GM18508 (cell line): ENCODE results near the gene MERTK.

Experiments used
- ATAC-seq: cut with Tn5 transposase; IDR thresholded peaks from one replicate; pipeline ENCODE4 v1.9.1; 2021; ENCODE audit warnings: moderate number of reproducible peaks; ENCODE audit not compliant: insufficient read depth, unreplicated experiment

MERTK gene

DNA sequence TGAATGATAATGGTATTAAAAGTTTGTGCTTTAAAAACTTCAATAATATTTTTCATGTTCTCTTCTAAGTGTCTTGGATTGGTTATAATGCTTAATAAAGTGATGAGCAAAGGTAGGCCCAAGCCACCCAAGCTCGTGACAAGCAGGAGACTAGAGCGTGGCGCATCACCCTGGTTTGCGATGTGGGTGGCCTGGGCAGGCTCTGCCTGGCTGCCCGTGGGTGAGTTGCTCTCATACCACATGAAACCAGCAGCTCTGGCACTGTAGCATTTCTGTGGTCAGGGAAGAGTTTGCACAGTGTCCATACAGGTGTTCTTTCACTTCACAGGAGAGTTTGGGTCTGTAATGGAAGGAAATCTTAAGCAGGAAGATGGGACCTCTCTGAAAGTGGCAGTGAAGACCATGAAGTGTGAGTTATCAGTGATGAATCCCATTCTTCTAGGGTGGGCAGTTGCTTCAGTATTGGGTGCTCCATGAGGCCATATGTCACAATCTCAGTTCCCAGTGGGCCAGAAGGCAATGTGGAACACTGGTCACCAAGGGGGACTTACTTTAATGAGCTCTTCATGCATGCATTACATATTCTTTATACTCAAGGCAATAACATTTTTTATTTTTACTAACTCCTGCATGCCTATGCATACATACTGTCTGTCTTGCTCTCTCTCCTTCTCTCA, 105.3 kb downstream of the MERTK start:
- ATAC-seq: no peak

DNA sequence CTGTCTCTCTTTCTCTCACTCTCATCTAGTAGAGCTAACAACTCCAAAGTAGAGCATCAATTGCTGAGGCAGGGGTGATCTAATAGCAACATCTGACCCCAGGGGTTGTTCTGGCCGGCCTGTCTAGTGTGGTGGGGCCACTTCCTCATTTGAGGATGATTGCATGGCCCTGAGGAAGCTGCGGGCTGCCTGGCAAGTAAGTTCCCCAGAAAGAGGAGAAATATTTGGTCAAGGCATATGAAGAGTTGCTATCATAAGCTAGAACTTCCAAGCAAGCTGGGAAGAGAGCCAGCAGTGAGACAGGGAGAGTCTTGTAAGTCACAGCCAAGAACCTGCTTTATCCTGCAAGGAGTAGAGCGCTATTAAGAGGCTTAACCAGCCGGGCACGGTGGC, 105.8 kb downstream of the MERTK start:
- no peak for ATAC-seq

GRCh38 chr2:112005406-112006075, 107.1 kb downstream of the MERTK start:
- no peak for ATAC-seq

- ATAC-seq: no peak
Measured at GRCh38 chr2:112006076-112006410, 107.6 kb downstream of the MERTK start.

GRCh38 chr2:112007493-112007892, 109.1 kb downstream of the MERTK start:
- ATAC-seq: no peak

GRCh38 chr2:112008910-112009485, 110.6 kb downstream of the MERTK start:
- no peak for ATAC-seq

DNA sequence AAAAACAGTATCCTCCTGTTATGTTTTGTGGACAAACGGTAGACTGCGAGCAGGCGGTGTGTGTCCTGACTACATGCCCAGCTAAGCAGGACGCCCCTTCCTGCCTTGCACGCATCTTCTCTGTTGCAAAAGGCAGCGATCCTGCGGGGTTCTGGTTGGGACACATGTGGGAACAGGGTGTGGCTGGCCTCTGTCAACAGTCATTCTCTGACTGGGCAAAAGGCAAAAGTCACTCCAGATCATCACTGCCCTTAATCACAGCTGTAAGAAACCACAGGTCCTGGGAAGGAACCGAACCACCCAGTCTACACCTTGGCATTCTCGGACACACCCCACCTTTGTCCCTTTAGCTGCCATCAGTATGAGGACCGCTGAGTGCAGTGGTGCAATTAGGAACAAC, 112.3 kb downstream of the MERTK start:
- no peak for ATAC-seq

DNA sequence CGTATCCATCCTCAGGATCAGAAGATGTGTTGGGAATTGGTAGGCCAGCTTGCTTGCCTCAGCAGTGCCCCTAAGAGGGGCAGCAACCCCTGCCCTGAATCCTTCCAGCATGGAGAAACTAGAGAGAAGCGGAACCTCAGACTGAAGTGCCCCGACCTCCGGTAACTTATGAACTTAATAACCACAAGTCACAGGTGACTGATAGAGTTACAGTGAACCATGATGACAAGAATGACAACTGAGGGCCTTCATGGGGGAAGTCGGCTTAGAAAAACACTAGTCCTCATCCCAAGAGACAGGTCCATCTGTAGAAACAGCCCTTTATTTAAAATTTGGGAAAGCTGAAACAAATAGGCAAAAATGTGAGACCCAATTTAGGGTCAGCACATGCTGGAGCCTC, 114.1 kb downstream of the MERTK start:
- no peak for ATAC-seq

DNA sequence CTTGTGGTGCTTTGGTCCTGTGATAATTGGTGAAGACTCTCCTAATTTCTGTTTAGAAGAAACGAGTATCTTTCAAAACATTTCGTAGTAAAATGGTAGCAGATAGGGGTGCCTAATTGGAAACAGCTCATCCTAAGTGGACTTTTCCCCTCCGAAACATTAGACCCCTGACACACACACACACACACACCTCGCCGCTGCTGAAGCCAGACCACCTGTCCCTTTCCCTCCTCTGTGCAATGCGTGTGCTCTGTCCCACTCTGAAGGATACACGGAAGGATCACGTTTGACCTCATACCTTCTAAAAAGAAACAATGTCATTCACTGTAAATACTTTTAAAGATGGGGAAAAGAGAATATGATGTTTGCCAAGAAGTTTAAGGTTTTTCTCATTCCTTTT, 120.4 kb downstream of the MERTK start:
- ATAC-seq: no peak

DNA sequence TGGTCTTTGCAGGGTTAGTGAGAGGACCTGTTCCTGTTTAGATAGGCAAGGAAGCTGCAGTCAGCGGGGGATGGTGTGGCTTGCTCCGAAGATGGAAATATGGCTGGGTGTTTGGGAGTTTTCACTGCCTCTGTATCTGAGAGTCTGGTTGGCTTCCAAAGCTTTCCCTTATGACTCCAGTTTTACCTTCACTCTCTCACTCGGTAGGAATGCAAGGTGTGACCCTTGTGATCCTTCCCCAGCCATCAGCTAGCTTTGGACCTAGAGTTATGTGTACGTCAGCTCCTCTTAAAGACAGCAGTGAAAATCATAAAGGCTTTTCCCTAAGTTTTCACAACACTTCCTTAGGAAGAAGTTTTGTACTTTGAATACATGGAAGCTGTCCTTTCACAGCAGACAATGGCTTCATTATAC, 121.2 kb downstream of the MERTK start:
- no peak for ATAC-seq

DNA sequence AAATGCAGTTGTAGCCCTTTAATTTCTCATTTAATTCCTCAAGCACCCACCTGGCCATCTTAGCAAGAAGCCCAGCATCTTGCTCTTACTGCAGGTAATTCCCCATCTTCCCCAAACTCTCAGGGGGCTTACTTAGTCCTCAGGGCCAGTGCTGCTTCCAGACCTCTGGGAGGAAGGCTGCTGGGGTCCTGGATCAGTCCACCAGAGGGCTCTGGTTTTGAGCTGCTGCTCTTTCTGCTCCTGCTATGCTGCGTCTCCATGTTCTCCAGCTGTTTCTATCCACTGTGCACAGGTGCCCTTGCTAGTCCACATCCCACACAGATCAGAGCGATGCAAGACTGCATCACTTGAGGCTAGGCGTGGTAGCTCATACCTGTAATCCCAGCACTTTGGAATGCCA, 122.2 kb downstream of the MERTK start:
- ATAC-seq: no peak

DNA sequence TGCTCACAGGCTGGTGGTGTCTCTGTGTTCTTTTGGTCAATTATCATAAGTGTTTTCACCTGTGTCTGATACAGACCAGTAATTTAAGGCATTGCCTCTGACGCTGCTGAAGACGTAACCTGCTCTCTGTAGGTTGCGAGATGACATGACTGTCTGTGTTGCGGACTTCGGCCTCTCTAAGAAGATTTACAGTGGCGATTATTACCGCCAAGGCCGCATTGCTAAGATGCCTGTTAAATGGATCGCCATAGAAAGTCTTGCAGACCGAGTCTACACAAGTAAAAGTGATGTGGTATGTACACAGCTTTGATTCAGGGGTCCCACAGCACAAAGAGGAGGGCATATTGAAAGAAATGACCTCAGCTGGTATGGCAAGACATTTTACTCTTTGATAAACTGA, 122.9 kb downstream of the MERTK start:
- ATAC-seq: no peak

- ATAC-seq: no peak
Measured at GRCh38 chr2:112021781-112022231, 123.4 kb downstream of the MERTK start.

- ATAC-seq: no peak
Measured at GRCh38 chr2:112023707-112024106, 125.3 kb downstream of the MERTK start.

DNA sequence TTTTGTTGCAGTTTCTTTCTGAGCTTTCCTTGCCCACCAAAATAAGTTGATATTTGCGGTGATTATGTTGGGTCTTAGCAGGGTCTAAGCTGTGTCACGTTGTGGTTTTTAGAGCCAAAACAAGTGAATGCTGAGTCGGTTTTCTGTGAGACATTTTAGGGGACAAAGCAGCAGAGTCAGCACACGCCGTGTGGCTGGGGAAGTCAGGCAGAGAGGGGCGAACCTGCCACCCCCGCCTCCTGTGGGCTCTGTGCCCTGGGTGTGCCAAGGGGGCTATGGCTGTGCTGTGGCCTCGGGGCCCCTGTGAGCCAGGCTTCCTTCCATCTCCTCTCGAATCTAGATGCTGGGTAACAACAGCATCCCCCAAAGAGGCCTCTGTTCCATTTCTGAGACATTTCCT, 125.8 kb downstream of the MERTK start:
- ATAC-seq: no peak

- ATAC-seq: no peak
Measured at GRCh38 chr2:112024896-112025491, 126.6 kb downstream of the MERTK start.

DNA sequence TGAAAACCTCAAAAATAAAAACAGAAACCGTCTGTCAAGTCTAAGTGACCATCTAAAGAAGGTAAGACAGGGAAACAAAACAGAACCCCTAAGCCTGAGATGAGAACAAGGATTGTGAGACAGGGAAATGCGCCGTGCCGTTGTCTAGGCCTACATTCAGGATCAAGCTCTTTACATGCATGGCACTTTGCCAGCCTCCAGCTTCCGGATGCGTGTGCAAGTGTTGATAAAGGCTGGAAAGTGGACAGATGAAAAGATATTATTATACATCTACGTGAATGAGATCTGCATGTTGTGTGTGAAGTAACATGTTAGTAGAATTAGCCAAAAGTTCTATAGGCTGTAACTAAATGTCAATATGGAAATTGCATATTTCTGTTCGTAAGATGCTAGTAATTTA, 128.1 kb downstream of the MERTK start:
- no peak for ATAC-seq

DNA sequence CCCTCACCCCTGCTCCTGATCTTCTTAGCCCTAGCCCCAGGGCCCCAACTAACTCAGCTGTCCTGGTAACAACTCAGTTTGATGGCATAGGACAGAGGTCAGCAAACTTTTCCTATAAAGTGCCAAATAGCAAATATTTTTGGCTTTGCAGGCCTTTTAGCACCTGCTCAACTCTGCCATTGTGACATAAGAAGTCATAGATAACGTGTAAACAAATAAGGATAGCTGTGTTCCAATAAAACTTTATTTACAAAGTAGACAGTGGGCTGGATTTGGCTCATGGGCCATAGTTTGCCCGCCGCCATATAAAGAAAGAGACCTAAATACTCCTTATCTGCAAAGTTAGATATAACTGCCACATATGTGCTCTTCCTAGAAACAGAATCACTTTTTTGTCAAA, 129.4 kb downstream of the MERTK start:
- no peak for ATAC-seq

- no peak for ATAC-seq
Measured at GRCh38 chr2:112029164-112029563, 130.8 kb downstream of the MERTK start.

DNA sequence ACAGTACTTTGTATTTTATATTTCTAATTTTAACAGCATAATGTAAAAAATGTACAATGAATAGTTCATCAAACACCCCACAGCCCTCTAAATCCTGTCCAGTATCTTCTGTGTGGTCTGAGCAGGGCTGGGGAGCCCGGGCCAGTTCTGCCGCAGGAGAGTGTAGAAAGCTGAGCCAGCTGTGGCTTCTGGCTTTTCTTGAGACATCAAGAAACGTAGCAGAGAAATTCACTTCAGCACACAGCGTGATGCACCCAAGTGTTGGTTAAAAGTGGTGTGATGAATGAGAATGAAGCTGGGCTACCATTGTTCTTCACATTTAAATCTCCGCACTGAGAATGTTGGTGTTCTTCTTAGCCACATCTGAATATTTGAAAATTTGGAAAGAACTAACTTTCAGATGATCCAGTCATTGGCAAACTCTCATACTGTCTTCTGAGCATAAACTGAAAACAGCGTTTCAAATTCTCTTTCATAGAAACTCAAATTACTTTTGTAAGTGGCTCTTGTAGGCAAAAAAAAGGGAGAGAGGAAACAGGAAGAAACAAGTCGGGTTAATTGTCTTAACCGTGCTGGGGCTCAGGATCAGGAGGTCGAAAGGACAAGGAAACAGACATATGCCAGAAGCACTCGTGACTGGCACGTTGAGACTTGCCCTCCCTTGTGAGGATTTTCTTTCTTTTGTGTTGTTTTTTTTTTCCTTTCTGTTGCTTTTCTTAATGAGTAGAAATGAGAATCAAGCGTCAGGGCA, 133.2 kb downstream of the MERTK start:
- no peak for ATAC-seq

- no peak for ATAC-seq
Measured at GRCh38 chr2:112032224-112032586, 133.8 kb downstream of the MERTK start.
